ENCODE results near the gene CHST2.

CHST2 gene

DNA sequence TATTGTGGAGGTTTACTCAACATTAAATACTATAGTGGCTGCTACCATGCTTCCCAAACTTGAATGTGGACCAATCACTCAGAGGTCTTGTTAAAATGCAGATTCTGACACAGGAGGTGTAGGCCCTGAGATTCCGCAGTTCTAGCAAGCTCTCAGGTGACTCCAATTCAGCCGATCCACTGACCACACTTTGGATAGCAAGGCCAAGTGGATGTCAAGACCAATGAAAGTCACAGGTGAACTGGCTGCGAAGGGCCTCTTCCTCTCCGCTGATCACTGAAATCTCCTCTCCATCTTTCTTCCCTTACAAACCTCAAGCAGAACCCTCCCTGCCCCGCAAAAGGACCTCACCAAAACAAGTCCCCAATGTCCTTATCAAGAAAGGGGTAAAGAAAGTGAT is 9.2 kb upstream of the CHST2 start:
- Mint-ChIP-seq H3K4me3 (no peak overlapping the region), H3K27me3 (peaks cover 1% of the 10 kb centered on the region), H3K9me3 (peaks cover 15% of the 10 kb centered on the region), H3K27ac (no peak overlapping the region), H3K4me1 (ENCODE audit: low read depth) (no peaks in the 10 kb centered on the region), H3K36me3 (ENCODE audit: low read depth) (no peaks in the 10 kb centered on the region)
- intact Hi-C loops (cut with micrococcal nuclease), result loop anchor here (10.0 kb wide), 1 partner anchor 864 kb away; the partner anchor contains the start of gene DIPK2A

DNA sequence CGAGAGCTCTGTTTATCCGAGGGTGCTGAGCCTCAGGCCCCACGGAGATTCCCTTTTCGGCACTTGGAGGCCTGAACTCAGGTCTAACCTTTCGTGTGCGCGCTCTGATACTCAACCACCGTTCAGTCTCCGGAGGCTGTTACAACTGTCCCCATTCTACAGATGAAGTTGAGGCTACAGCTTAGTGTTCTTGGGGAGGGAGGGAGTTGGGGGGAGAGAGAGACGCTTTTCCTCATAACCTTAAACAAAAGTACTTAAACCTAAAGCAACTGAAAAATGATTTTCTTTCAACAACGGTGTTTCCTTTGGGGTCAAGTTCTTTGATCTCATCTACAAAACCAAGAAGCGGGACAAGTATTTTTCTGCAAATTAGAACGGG is 952 bp upstream of the CHST2 start:
- peak overlapping the region; percentile 80 for H3K27ac Mint-ChIP-seq
- peak overlapping the region; percentile 84 for H3K4me3 Mint-ChIP-seq
- intact Hi-C loops (cut with micrococcal nuclease), result loop anchor here (5.0 to 10.0 kb wide), 2 partner anchors 524 to 856 kb away; partner anchors contain the start of gene DIPK2A
- H3K36me3 Mint-ChIP-seq (ENCODE audit: low read depth), result peaks cover 15% of the 10 kb centered on the region
- peaks cover 23% of the 10 kb centered on the region for H3K4me1 Mint-ChIP-seq (ENCODE audit: low read depth)
- peaks cover 21% of the 10 kb centered on the region for H3K27me3 Mint-ChIP-seq
- H3K9me3 Mint-ChIP-seq, result no peaks in the 10 kb centered on the region

DNA sequence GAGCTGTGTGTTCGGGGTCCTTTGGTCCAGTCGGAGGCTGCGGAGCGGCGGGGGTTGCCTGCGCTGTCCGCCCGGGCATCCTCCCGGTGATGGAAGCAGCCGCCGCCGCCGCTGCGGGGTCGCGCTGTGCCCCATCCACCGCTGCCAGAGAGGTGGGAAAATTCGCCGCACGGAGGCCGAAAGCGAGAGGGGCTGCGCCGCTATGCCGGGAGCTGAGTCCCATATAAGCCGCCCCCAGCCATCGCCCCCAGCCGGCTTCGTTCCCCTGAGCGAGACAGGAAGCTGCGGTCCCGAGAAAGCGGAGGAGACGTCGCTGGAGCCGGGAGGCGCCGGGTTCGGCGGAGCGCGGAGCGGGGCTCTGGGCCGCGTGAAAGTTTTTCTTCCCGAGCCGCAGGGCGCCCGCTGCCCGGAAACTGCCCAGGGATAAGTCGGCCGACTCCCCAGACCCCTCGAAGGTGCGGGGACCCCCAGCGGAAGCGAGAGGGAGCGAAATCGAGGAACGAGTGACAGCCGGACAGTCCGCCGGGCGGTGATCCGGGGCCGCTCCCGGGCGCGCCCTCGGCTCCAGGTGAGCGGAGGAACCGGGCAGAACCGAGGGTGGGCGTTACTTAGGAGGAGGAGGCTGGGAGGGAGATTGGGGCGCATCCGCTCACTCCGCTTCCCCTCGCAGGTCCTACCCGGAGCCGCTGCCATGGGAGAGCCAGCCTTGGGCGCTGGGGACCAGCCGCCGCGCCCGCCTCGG is 574 bp downstream of the CHST2 start:
- peaks cover 15% of the 10 kb centered on the region for H3K36me3 Mint-ChIP-seq (ENCODE audit: low read depth)
- intact Hi-C loops (cut with micrococcal nuclease), result loop anchor here (5.0 to 10.0 kb wide), 5 partner anchors 42 to 855 kb away; partner anchors contain the start of gene DIPK2A
- peaks cover 21% of the 10 kb centered on the region for H3K27me3 Mint-ChIP-seq
- H3K27ac Mint-ChIP-seq, result peak overlapping the region; percentile 80
- H3K4me1 Mint-ChIP-seq (ENCODE audit: low read depth), result peaks cover 35% of the 10 kb centered on the region
- no peaks in the 10 kb centered on the region for H3K9me3 Mint-ChIP-seq
- H3K4me3 Mint-ChIP-seq, result peak overlapping the region; percentile 84

DNA sequence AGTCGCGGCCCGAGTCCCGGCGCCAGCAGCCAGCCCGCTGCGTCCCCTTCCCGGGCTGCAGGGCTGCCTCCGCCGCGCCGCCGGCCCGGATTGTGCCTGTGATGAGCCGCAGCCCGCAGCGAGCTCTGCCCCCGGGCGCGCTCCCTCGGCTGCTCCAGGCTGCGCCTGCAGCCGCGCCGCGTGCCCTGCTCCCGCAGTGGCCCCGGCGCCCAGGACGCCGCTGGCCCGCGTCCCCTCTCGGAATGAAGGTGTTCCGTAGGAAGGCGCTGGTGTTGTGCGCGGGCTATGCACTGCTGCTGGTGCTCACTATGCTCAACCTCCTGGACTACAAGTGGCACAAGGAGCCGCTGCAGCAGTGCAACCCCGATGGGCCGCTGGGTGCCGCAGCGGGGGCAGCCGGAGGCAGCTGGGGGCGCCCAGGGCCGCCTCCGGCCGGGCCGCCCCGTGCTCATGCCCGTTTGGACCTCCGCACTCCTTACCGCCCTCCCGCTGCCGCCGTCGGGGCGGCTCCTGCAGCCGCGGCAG is 1.2 kb downstream of the CHST2 start:
- Mint-ChIP-seq H3K4me1 (ENCODE audit: low read depth) (peaks cover 41% of the 10 kb centered on the region), H3K27me3 (peaks cover 23% of the 10 kb centered on the region), H3K36me3 (ENCODE audit: low read depth) (peaks cover 15% of the 10 kb centered on the region), H3K27ac (no peak overlapping the region), H3K4me3 (peak overlapping the region; percentile 84), H3K9me3 (no peaks in the 10 kb centered on the region)
- intact Hi-C loops (cut with micrococcal nuclease), result loop anchor here (5.0 to 10.0 kb wide), 3 partner anchors 42 to 552 kb away; no protein-coding TSS in a partner anchor

GRCh38 chr3:143121241-143122088 is 1.9 kb downstream of the CHST2 start:
- intact Hi-C loops (cut with micrococcal nuclease), result loop anchor here (5.0 to 10.0 kb wide), 3 partner anchors 41 to 551 kb away; no protein-coding TSS in a partner anchor
- H3K27me3 Mint-ChIP-seq, result peaks cover 23% of the 10 kb centered on the region
- no peaks in the 10 kb centered on the region for H3K9me3 Mint-ChIP-seq
- peaks cover 48% of the 10 kb centered on the region for H3K4me1 Mint-ChIP-seq (ENCODE audit: low read depth)
- peak overlapping the region; percentile 17 for H3K27ac Mint-ChIP-seq
- peak overlapping the region; percentile 84 for H3K4me3 Mint-ChIP-seq
- peaks cover 15% of the 10 kb centered on the region for H3K36me3 Mint-ChIP-seq (ENCODE audit: low read depth)

DNA sequence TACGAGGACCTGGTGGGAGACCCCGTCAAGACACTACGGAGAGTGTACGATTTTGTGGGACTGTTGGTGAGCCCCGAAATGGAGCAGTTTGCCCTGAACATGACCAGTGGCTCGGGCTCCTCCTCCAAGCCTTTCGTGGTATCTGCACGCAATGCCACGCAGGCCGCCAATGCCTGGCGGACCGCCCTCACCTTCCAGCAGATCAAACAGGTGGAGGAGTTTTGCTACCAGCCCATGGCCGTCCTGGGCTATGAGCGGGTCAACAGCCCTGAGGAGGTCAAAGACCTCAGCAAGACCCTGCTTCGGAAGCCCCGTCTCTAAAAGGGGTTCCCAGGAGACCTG is 2.5 kb downstream of the CHST2 start:
- H3K4me1 Mint-ChIP-seq (ENCODE audit: low read depth), result peaks cover 50% of the 10 kb centered on the region

GRCh38 chr3:143122608-143123352 is 3.2 kb downstream of the CHST2 start:
- no peaks in the 10 kb centered on the region for H3K9me3 Mint-ChIP-seq
- H3K27me3 Mint-ChIP-seq, result peaks cover 14% of the 10 kb centered on the region
- peak overlapping the region; percentile 32 for H3K4me3 Mint-ChIP-seq
- H3K4me1 Mint-ChIP-seq (ENCODE audit: low read depth), result peaks cover 53% of the 10 kb centered on the region
- peaks cover 15% of the 10 kb centered on the region for H3K36me3 Mint-ChIP-seq (ENCODE audit: low read depth)
- H3K27ac Mint-ChIP-seq, result peak overlapping the region; percentile 17
- intact Hi-C loops (cut with micrococcal nuclease), result loop anchor here (5.0 to 10.0 kb wide), 3 partner anchors 40 to 550 kb away; no protein-coding TSS in a partner anchor

More for the DNA sequence above, 2.5 kb downstream of the CHST2 start:
- intact Hi-C loops (cut with micrococcal nuclease), result loop anchor here (5.0 to 10.0 kb wide), 3 partner anchors 40 to 550 kb away; no protein-coding TSS in a partner anchor
- peak overlapping the region; percentile 17 for H3K27ac Mint-ChIP-seq
- H3K36me3 Mint-ChIP-seq (ENCODE audit: low read depth), result peaks cover 15% of the 10 kb centered on the region
- no peaks in the 10 kb centered on the region for H3K9me3 Mint-ChIP-seq
- H3K27me3 Mint-ChIP-seq, result peaks cover 19% of the 10 kb centered on the region
- H3K4me3 Mint-ChIP-seq, result no peak overlapping the region

DNA sequence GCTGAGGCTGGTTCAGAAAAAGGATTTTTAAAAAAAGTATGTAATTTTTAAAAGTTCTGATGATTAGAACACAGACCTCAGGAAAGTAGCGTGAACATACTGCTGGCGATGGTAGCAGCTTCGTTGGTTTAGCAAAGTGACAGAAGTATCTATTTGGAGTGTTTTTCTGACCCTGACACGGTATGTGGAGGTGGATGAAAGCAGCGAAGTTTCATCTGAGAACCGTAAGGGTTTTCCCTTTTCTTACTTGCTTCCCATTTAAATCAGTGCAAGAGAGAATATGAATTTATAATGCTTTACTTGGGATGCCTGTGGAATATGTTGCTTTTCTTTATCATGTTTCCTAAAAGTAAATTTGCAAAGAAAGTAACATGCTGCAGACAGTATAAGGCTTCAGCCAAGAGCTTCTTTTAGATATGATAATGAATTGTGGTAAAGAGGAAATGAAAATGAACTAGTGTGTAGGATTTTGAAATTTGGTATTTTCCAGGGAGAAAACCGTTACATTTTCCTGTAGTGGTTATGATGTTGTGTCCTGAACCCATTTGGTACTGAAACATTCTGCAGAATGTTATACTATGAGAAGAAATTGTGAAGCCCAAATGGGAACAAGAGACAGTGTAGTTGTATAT is 3.9 kb downstream of the CHST2 start:
- H3K4me1 Mint-ChIP-seq (ENCODE audit: low read depth), result peaks cover 59% of the 10 kb centered on the region
- peak overlapping the region; percentile 17 for H3K27ac Mint-ChIP-seq
- intact Hi-C loops (cut with micrococcal nuclease), result loop anchor here (5.0 to 10.0 kb wide), 3 partner anchors 39 to 549 kb away; no protein-coding TSS in a partner anchor

DNA sequence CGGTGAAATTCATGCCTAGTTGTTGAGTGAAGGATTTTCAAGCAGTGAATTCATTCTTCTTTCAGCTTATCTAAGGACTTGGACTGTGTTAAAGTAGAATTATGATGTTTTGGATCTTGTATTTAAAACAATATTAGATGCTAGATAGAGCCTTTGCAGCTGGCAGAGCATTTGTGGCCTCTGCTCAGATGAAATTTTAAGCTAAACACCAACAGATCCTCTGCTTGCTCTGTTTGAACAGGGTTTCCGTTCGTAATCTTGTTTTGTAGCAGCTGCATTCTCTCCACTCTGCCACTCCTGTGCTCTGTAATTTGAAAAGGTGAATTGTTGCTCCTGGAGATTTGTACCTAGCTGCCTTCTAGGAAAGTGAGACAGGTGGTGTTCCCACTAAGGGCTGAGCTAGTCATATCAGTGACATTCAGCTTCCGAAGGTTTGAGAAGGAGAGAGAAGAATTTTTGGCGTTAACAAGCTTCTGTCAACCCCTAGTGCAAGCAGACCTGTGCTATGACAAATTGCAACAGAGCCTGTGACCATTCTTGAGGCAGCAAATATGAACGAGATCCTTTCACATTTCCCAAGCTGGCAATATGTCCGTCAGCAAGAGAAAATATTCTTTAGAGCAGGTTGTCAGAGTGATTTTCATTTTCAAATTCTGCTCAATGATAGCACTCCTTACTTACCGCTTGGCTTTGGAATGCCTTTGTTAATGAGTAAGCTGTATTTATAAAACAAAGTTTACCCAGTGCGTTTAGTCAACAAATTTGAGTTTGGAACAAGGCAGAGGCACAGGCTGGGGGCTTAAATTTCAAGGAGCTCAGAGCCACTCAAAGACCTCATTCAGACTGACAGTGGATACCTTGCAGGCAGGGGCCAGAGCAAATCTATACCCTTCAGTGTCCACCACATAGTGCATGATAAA is 5.3 kb downstream of the CHST2 start:
- peaks cover 4% of the 10 kb centered on the region for H3K36me3 Mint-ChIP-seq (ENCODE audit: low read depth)
- H3K27me3 Mint-ChIP-seq, result peaks cover 2% of the 10 kb centered on the region
- no peak overlapping the region for H3K27ac Mint-ChIP-seq
- no peak overlapping the region for H3K4me3 Mint-ChIP-seq
- intact Hi-C loops (cut with micrococcal nuclease), result loop anchor here (5.0 to 10.0 kb wide), 3 partner anchors 37 to 547 kb away; no protein-coding TSS in a partner anchor
- H3K9me3 Mint-ChIP-seq, result no peaks in the 10 kb centered on the region
- peaks cover 59% of the 10 kb centered on the region for H3K4me1 Mint-ChIP-seq (ENCODE audit: low read depth)

More for the DNA sequence above, 3.9 kb downstream of the CHST2 start:
- Mint-ChIP-seq H3K4me3 (peak overlapping the region; percentile 32), H3K9me3 (no peaks in the 10 kb centered on the region), H3K36me3 (ENCODE audit: low read depth) (peaks cover 15% of the 10 kb centered on the region), H3K27me3 (peaks cover 8% of the 10 kb centered on the region)

GRCh38 chr3:143127801-143128200 is 8.2 kb downstream of the CHST2 start:
- H3K27ac Mint-ChIP-seq, result no peak overlapping the region
- no peaks in the 10 kb centered on the region for H3K9me3 Mint-ChIP-seq
- H3K4me3 Mint-ChIP-seq, result no peak overlapping the region
- intact Hi-C loops (cut with micrococcal nuclease), result loop anchor here (10.0 kb wide), 1 partner anchor 297 kb away; no protein-coding TSS in a partner anchor
- H3K36me3 Mint-ChIP-seq (ENCODE audit: low read depth), result no peaks in the 10 kb centered on the region
- peaks cover 48% of the 10 kb centered on the region for H3K4me1 Mint-ChIP-seq (ENCODE audit: low read depth)
- H3K27me3 Mint-ChIP-seq, result peaks cover 2% of the 10 kb centered on the region

DNA sequence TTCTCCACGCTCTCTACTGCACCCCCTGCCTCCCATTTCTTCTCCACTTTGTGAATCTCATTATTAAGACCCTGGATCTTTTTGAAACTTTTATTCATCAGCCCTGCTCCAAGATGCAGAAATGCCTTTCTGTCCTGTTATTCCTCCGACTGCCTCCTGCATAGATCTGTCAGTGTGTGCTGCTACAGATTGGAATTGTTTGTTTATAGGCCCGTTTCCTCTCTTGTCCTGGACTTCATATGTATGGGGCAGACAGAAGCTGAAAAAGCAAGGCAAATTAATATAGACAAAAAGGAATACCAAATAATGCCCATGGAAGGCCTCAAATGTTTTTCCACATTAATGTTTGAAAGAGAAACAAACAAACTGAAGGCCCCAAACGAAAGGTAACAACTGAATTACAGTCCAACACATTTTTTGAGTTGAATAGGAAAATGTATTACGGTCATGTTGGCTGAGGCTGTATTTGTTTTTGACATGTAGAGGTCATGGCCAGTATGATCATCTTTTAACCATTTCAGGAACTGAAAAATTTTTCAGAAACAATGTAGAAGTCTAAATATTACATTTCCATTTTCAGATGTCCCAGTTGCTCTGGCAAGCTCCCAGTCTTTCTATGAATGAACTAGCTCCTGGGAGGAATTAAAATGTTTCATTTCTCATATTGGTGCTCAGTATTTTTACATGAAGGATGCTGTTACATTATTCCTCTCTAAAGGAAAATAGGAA is 8.8 kb downstream of the CHST2 start:
- no peaks in the 10 kb centered on the region for H3K9me3 Mint-ChIP-seq
- no peak overlapping the region for H3K27ac Mint-ChIP-seq
- intact Hi-C loops (cut with micrococcal nuclease), result loop anchor here (10.0 kb wide), 1 partner anchor 296 kb away; no protein-coding TSS in a partner anchor
- H3K4me3 Mint-ChIP-seq, result no peak overlapping the region
- H3K27me3 Mint-ChIP-seq, result peaks cover 2% of the 10 kb centered on the region
- peaks cover 48% of the 10 kb centered on the region for H3K4me1 Mint-ChIP-seq (ENCODE audit: low read depth)
- no peaks in the 10 kb centered on the region for H3K36me3 Mint-ChIP-seq (ENCODE audit: low read depth)

All from dendritic cell treated with granulocyte-macrophage colony-stimulating factor and Interleukin-4, amounts not matched to agents 40 ng/mL and 50 ng/mL, for 4 days (primary cell).